Measurements from ENCODE around the gene CHTOP.

Gene CHTOP

DNA sequence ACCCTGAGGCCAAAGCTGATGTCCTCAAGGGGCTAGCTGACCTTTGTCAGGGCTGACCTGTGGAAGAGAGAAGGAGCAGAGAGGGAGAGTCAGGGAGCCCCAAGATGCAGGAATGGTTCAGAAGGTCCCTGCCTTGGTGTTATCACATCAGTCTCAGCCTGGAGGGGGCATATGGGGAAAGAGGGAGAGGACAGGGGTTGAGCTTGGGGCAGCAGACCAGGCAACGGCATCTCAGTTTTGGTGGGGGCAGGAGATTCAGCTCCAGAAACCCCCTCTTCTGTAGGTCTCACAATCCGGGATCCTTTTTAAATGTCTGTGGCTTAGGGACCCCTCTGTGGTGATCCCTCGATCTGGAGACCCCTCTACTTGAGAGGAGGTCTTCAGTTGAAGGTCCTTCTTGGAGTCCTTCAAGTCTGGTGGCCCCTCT lies 7.4 kb upstream of the CHTOP start:
- TF ChIP-seq, protein P1, sequence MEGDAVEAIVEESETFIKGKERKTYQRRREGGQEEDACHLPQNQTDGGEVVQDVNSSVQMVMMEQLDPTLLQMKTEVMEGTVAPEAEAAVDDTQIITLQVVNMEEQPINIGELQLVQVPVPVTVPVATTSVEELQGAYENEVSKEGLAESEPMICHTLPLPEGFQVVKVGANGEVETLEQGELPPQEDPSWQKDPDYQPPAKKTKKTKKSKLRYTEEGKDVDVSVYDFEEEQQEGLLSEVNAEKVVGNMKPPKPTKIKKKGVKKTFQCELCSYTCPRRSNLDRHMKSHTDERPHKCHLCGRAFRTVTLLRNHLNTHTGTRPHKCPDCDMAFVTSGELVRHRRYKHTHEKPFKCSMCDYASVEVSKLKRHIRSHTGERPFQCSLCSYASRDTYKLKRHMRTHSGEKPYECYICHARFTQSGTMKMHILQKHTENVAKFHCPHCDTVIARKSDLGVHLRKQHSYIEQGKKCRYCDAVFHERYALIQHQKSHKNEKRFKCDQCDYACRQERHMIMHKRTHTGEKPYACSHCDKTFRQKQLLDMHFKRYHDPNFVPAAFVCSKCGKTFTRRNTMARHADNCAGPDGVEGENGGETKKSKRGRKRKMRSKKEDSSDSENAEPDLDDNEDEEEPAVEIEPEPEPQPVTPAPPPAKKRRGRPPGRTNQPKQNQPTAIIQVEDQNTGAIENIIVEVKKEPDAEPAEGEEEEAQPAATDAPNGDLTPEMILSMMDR (IDR thresholded peaks at IDR 0.05; ENCODE audit: low read depth, low read length, missing control alignments) = no peak
- DNase-seq (ENCODE audit: low read depth) = no peak
- no peak overlapping the region for H3K4me3 ChIP-seq (ENCODE audit: low read depth, low read length)

DNA sequence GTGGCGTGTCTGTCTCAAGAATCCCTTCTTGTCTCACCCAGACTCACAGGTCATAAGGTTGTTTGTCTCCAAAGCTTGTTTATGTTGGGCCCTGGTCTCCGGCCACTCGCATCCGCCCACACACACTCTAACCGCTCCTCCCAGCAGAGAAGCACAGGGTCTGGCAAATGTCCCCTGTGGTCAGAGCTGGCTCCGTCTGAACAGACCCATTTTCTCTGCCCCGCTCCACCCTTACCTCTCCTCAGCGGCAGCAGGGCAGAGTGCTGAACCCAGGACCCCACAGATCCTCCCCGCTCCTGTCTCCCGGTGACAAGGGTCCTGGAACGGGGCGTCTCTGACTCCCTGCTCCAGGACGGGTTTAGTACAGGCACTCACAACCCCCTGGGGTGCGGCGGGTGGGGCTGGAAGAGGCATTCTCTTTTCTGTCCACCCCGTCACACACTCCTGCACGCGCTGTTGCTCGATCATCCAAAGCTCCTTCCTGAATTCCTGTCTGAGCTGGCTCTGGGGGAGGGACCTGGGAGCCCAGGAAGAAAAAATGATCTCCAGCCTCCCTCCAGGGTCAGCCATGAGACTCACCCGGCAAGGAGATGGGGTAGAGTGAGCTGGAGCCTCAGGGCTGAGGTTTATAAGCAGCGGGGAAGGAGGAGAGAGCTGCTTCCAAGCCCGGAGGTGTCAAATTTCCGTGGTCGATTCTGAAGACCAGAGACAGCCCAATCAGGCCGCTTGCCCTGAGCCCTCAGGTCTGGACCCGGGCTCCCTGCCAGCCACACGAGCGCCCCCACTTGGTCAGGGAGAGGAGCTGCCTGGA lies 6.8 kb upstream of the CHTOP start, which contains the start of gene S100A13:
Gene S100A13, minus strand, starts transcription at position 602 of the 811 bp plus-strand sequence. CDS start 1,033 bp downstream, outside the sequence.
- no peak for DNase-seq (ENCODE audit: low read depth)
- TF ChIP-seq, protein P1 (IDR thresholded peaks at IDR 0.05; ENCODE audit: low read depth, low read length, missing control alignments) = peak; percentile 63
- H3K4me3 ChIP-seq (ENCODE audit: low read depth, low read length) = no peak within 1 kb of the TSS

DNA sequence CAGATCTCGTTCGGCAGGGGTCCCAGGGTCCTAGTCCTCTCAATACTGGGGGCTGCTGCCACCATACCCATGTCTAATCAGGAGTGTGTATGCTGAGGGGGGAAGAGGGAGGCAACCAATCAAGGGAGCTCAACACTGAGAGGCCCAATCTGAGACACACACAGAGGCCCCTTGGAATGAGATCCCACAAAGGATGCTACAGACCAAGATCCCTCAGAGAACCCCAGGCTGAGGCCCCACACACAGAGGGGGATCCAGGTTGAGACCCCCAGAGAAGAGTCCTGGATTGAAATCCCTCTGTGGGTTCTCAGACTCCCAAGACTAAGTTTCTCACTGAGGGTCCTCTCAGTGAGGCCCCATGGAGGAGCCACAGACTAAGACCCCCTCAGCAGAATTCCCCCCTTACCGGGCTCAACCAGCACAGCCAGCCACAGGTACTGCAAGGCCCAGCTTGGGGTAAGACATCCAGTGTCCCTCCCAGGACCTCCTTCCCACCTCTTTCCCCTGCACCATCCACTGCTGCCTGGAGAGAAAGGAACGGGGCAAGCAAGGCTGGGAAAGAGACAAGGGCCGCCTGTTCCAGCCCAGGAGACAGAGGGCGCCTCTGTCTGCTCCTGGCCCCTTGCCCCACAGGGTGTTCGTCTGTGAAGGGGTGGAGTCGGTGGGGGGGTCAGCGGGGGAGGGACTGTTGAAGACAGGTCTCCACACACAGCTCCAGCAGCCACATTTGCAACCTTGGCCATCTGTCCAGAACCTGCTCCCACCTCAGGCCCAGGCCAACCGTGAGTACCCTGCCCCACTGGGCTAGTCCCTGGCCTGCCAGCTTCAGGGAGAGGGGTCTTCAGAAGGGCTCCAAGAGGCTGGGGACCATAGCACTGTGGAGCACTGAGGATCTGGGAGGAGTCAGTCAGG lies 5.9 kb upstream of the CHTOP start, which contains the start of gene S100A1:
Gene S100A1, plus strand, starts transcription at position 720 of the 912 bp plus-strand sequence. CDS start 2,088 bp downstream, outside the sequence.
- DNase-seq (ENCODE audit: low read depth) = no peak
- H3K4me3 ChIP-seq (ENCODE audit: low read depth, low read length) = no peak within 1 kb of the TSS
- TF ChIP-seq, protein P1 (IDR thresholded peaks at IDR 0.05; ENCODE audit: low read depth, low read length, missing control alignments) = no peak

DNA sequence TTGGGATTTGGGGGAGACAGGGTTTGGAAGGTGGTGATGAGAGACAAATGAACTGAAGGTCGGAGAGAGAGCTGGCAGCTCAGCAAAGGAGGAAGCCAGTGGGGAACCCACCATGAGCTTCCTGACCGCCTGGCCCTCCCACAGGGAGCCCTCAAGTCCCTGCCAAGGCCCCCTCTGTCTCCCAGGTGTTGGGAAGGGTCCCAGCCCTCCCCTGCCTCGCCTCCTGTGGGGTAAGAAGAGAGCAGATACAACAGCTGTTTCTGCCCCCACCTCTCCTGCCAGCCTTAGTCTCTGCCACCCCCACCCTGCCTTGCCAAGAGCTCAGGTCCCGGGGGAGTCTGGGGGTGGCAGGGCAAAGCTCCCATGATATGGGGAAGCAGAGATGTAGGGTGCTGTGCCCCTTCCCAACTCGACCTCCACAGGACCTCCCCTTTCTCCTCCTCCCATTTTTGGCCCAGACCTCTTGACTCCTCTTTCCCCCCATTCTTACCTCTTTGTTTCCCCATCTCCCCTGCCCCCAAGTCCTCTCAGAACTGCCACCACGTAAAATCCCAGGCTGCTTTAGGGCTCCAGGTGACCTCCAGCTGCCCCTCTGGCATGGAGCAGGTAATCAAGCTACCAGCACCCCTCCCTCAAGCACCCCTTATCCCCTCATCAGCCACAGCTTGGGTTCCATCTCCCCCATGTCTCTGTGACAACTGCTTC lies 5.1 kb upstream of the CHTOP start:
- DNase-seq (ENCODE audit: low read depth) = no peak
- H3K4me3 ChIP-seq (ENCODE audit: low read depth, low read length) = no peak overlapping the region
- TF ChIP-seq, protein P1 (IDR thresholded peaks at IDR 0.05; ENCODE audit: low read depth, low read length, missing control alignments) = no peak

DNA sequence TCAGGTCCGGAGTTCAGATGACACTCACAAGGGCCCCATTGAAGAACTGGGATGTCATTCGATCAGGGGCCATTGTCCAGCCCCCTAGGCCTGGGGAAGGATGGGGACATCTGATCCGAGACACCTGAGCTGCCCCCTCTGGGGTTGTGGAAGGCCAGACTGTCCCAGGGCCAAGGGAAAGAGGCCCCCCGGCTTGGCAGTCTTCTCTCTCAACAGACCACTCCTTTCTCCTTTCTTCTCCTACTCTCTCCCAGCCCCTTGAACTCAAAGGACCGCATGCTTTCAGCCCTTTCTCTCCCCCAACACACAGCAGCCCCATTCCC lies 4.6 kb upstream of the CHTOP start:
- no peak overlapping the region for H3K4me3 ChIP-seq (ENCODE audit: low read depth, low read length)
- DNase-seq (ENCODE audit: low read depth) = no peak
- TF ChIP-seq, protein P1 (IDR thresholded peaks at IDR 0.05; ENCODE audit: low read depth, low read length, missing control alignments) = no peak

DNA sequence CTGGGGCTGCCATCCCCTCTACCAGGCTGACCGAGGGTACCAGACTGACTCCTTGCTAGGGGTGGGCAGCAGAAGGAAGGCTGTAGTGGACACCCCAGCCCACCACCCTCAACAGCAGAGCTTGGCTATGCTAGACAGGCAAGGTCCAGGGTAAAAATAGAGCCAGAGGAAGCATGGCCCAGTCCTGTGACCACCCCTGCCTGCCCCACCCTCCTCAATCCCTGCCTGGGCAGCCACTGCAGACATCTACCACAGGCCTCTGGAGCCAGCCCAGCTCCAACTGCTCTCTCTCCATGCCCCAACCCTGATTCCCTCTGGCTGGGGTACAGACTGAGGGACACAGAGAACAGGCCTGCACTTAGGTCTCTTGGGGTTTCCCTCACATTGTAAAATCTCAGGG lies 3.9 kb upstream of the CHTOP start:
- no peak for DNase-seq (ENCODE audit: low read depth)
- no peak overlapping the region for H3K4me3 ChIP-seq (ENCODE audit: low read depth, low read length)
- TF ChIP-seq, protein P1 (IDR thresholded peaks at IDR 0.05; ENCODE audit: low read depth, low read length, missing control alignments) = no peak

All from GM12864 (cell line).